ENCODE data around the gene GALNT6.
"Not testable (repeated sequence)": the region's sequence is repeated elsewhere in the genome, so short reads cannot be mapped to it uniquely, and the experiment has no call there.

GALNT6 gene

GRCh38 chr12:51323317-51323960 lies 67.8 kb downstream of the GALNT6 start:
- no peak for DNase-seq (ENCODE audit: low read depth)

GRCh38 chr12:51322452-51322851 lies 68.8 kb downstream of the GALNT6 start:
- peak; percentile 36 for DNase-seq (ENCODE audit: low read depth)

DNA sequence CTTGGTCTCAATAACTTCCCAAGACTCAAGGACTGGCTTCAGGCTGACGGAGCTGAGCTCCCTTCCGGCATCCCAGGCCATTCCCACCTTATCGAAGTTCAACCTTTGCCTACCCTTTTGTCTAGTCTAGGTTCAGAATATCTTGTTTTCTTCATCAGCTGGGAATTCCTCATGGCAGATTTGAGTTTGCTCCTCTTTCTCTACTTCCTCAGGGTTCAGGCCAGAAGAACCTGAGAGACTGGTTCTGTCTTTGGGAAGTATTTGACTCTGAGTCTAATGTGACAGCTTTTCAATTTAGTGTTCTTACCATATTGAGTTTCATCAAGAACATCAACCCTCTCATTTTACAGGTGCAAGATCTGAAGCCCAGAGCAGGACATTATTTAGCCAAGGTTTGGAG lies 69.3 kb downstream of the GALNT6 start:
- no peak for DNase-seq (ENCODE audit: low read depth)

DNA sequence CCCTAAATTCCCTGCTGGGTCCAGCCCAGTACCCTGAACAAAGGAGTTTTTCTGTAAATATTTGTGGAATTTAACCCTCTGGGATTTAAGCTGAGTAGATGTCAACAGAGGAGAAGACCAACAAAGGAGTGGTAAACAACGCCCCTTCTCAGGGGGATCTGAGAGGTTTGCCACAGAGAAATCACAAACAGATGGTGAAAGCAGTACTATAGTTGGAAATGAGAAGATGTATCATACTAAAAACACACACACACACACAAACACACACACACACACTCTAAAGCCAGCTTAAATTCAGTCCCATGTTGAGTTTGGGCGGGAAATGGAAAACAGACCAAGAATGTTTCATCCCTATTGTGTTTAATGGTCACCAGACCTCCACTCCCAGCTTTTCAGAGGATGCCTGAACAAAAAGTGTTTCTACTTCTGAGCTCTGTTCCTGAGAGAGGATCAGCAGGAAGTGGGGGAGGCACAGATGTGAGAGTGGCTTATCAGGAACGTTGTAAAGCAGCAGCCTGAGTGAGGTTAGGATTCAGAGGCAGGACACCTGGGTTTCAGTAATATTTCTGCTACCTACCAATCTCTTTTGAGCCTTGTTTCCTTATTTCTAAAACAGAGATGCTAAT lies 70.4 kb downstream of the GALNT6 start:
- DNase-seq (ENCODE audit: low read depth) = no peak

GRCh38 chr12:51320311-51320694 lies 70.9 kb downstream of the GALNT6 start:
- DNase-seq (ENCODE audit: low read depth) = no peak

DNA sequence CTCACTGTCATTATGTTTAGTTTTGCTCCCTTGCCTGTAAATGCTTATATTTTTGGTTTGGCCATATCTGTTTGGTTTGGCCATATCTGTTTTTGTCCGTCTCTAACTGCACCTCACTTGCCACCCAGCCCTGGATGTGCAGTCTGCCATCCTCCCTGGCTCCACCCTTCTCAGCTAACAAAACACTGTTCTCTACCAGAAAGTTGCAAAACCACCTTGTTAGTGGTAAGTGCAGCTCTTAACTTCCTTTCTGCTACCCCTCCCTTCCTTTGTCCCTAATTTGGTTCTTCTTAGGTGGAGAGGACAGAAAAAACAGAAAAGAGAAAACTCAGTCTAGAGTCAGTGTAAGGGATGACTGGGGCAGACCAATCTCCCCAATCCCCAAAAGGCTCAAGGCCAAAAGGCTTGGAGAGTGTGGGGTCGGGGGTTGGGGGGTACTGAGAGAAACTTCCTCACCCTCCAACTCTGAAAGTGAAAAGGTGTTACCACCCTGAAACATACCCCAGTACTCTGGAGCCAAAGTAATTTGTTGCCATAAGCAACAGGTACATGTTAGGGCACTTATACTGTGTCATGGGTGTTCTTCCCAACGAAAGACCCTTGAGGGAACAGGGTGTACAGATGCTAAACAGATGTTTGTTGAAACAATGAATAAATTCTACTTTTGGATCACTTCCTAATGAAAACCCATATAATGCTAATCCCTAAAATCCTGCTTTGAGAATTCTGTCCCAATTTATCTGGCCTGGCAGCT lies 72.2 kb downstream of the GALNT6 start:
- DNase-seq (ENCODE audit: low read depth) = no peak

DNA sequence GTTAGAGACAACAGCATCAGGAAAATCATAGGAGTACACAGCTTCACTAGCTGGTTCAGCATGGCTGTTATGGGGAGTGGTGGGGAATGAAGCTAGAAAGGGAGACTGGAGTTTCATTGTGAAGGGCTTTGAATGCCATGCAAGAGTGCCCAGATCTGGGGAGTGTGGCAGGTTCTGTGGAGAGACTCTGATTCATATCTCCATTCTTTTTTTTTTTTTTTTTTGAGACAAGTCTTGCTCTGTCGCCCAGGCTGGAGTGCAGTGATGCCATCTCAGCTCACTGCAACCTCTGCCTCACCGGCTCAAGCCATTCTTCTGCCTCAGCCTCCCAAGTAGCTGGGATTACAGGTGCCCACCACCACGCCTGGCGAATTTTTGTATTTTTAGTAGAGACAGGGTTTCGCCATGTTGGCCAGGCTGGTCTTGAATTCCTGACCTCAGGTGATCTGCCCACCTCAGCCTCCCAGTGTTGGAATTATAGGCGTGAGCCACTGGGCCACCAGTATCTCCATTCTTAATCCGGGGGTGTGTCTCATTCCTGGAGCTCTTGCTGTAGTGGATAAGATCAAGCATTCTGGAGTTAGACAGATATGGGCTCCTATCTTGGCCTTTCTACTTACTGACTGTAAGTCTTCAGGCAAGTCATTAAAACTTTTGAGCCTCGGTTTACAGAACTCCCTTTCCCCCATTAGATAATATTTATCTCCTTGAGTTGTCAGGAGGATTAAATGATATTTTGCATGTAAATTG lies 73.0 kb downstream of the GALNT6 start:
- not testable (repeated sequence) for DNase-seq (ENCODE audit: low read depth)

DNA sequence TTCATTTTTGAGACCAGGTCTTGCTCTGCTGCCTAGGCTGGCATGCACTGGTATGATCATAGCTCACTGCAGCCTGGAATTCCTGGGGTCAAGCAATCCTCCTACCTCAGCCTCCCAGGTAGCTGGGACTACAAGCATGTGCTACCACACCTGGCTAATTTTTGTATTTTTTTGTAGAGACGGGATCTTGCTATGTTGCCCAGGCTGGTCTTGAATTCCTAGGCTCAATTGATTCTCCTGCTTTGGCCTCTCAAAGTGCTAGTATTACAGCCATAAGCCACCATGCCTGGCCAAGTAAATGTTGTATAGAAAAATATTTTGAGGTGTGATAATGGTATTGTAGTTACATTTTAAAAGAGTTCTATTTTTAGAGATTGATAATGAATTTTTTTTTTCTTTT lies 79.8 kb downstream of the GALNT6 start:
- DNase-seq (ENCODE audit: low read depth) = no peak

DNA sequence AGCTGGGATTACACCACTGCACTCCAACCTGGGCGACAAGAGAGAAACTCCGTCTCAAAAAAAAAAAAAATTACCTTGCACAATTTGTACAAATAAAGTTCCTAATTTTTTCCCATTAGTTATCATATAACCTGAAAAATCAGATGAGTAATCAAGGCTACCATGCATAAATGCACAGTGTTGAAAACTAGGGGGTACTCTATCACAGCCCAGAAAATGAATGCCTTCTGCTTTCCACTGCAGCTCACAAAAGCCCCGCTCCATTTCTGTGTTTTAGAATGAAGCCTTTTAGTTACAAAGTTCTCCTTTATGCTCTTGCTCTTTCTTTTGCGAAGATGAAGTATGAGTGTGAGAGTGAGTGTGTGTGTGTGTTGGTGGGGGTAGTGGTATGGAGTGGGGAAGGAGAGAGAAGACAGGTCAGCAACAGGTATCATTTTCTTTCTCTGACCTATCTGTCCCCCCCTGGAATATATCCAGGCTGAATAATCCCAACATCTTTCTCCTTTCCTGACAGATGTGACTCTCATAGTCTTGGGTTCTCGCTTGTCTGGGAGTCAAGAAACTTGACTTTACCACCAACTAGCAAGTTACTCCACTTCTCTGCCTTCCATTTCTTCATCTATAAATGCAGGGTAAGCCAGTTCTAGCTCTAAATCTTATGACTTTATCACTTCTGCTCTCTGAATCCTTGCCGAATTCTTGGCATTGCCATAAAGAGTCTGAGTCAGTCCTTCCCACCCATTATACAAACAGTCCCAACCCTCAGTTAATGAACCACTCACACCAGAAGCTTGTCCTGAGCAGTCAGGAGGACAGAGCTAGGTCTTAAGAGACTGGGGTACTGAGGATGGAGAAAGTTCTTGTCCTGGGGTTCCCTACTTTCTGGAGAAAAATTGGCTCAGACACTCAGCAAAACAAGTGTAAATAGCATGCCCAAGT lies 83.3 kb downstream of the GALNT6 start:
- no peak for DNase-seq (ENCODE audit: low read depth)

DNA sequence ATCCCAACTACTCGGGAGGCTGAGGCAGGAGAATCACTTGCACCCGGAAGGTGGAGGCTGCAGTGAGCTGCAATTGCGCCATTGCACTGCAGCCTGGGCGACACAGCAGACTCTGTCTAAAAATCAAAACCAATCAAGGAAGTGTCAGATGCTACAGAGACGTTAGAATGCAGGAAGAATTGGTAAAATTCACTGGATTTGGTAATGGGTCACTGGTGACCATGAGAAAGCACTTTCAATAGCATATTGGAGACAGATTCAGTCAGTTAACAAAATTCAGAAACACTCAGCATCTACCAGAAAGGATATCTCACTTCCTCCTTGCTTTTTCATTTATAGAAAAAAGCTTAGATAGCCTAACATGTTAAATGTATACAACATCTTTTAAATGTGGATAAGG lies 84.7 kb downstream of the GALNT6 start:
- DNase-seq (ENCODE audit: low read depth) = no peak
